ENCODE results near the gene TUSC7.

DNA sequence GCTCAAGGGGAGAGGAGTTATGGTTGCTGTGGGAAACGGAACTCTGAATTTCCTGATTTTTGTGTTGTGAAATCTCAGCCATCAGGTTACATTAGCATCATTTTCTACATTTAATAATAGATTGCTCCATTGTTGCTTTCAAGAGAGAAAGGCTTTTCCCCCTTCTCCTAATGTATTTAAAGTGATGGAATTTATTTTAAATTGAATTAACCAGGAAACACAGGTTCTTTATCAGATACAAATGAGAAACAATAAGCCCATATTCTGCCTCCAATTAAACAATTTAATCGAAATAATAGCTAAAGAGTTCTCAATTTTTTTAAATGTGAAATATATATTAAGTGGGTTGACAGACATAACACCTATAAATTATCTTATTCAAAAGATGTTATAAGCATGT is 30.1 kb downstream of the TUSC7 start:
- TF ChIP-seq, protein P1, sequence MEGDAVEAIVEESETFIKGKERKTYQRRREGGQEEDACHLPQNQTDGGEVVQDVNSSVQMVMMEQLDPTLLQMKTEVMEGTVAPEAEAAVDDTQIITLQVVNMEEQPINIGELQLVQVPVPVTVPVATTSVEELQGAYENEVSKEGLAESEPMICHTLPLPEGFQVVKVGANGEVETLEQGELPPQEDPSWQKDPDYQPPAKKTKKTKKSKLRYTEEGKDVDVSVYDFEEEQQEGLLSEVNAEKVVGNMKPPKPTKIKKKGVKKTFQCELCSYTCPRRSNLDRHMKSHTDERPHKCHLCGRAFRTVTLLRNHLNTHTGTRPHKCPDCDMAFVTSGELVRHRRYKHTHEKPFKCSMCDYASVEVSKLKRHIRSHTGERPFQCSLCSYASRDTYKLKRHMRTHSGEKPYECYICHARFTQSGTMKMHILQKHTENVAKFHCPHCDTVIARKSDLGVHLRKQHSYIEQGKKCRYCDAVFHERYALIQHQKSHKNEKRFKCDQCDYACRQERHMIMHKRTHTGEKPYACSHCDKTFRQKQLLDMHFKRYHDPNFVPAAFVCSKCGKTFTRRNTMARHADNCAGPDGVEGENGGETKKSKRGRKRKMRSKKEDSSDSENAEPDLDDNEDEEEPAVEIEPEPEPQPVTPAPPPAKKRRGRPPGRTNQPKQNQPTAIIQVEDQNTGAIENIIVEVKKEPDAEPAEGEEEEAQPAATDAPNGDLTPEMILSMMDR (IDR thresholded peaks at IDR 0.05) = no peak
- no peak for TF ChIP-seq POLR2A (IDR thresholded peaks at IDR 0.05; ENCODE audit: low read depth)

All from esophagus muscularis mucosa (tissue), 3 donors.